ENCODE data around the gene TTLL5. TPM values are rescaled to one million over a fixed set of nuclear protein-coding genes. Genes with fewer than 3 reads are reported as not detected.
A peak's percentile ranks its signal among the peaks of the same experiment; 100 is the strongest.
"Not testable (repeated sequence)": the region's sequence is repeated elsewhere in the genome, so short reads cannot be mapped to it uniquely, and the experiment has no call there.

TTLL5 gene
- total RNA-seq, 1 donor from 2014 or later, result 36.9 TPM

DNA sequence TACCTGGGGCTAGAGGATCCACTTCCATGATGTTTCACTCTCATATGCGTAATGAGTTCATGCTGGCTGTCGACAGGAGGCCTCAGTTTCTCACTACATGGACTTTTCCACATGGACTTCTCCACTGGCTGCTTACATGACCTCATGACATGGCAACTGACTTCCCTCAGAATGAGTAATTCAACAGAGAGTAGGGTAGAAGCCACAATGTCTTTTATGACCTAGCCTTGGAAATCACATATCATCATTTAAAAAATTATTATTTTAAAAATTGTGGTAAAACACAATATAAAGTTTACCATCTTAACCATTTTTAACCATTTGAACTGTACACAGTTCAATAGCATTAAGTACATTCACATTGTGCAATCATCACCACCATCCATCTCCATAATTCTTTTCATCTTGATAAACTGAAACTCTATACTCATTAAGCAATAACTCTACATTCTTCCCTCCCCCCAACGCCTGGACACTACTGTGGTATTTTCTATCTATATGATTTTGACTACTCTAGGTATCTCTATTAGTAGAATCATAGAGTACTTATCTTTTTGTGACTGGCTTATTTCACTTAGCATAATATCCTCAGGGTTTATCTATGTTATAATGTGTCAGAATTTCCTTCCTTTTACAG, 176.2 kb downstream of the TTLL5 start:
- DNase-seq, result no peak

- no peak for DNase-seq
Observed at GRCh38 chr14:75840911-75841310, 179.9 kb downstream of the TTLL5 start.

- no peak for DNase-seq
Observed at GRCh38 chr14:75842551-75842950, 181.5 kb downstream of the TTLL5 start.

DNA sequence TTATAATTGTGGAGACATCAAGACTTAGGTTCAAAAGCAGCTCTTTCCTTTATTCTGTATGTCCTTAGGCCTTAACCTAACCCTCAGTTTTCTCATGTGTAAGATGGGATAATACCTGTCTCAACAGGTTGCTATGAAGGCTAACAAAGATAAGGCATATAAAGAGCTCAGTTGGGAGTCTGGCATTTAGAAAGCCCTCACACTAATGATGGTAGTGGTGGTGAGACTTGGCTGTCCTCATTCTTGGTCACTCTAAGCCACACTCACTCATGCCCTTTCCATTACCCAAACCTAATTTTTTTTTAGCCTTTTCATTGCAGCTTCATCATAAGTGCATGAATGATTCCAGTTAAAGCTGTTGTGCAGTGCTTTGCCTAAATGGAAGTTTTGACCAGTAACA, 183.4 kb downstream of the TTLL5 start:
- DNase-seq, result no peak

DNA sequence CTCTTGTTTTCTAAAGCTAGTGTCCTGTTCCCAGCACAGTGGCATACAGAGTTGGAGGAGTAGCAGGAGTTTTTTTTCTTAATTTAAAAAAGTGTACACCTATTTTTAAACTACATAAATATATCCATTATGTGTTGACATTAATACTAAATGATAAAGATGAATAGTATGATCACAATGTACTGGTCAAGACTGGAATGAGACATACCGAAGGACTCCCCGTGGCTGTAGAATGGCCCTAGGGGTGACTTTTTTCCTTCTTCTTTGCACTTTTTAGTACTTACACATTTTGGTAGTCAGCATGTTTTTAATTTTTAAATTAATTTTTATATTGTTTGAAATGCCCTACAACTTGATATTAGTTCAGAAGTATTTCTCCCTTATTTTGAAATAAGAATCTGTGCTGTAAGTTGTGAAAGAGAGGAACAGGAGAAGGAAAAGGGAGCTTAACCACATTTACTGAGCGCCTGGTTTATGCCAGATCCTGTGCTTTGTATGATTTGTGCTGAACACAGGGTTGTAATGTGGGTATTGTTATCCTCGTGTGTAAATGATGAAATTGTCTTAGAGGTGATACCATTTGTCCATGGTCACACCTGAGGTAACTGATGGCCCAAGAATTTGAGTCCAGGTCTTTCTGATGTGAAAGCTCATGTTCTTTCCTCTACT, 184.2 kb downstream of the TTLL5 start:
- DNase-seq, result no peak

GRCh38 chr14:75846694-75847093, 185.6 kb downstream of the TTLL5 start:
- DNase-seq, result not testable (repeated sequence)

- no peak for DNase-seq
Observed at GRCh38 chr14:75847584-75847983, 186.5 kb downstream of the TTLL5 start.

- DNase-seq, result no peak
Observed at GRCh38 chr14:75848167-75848913, 187.3 kb downstream of the TTLL5 start.

DNA sequence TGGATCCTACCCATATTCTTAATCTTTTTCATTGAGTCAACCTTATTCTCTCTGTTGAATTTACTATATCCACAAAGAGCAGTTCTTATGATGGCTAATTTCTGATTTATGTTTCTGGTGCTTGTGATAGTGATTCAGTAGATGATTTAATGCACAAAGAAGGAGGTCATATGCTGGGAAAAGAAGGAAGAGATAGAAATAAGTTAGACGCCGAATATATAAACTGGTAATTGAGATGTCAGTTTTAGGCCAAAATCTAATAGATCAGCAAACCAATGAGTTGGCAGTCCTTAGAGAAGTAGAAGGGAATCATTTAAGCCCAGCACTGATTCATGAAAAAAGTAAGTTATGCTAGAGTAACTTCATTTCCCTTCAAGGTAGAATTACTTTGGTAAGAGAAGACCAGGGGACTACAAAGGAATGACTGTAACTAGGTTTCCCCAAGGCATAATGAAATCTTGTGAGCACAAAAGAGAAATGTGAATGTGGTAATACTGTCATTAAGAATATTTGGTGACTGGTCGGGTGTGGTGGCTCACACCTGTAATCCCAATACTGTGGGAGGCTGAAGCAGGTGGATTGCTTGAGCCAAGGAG, 188.4 kb downstream of the TTLL5 start:
- DNase-seq, result no peak

DNA sequence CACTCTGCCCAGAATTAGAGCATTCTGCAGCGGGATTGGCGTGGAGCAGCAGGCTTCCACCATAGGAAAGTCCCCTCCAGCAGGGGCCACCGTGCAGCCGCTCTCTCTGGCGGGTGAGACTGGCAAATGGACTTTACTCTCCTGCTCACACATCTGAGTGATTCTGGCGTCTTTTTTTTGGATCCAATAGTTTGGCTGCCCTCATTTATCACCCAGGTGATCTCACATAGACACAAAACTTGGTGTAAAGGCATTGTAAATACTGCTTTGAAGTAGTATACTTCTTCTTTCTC, 190.5 kb downstream of the TTLL5 start:
- DNase-seq, result no peak

DNA sequence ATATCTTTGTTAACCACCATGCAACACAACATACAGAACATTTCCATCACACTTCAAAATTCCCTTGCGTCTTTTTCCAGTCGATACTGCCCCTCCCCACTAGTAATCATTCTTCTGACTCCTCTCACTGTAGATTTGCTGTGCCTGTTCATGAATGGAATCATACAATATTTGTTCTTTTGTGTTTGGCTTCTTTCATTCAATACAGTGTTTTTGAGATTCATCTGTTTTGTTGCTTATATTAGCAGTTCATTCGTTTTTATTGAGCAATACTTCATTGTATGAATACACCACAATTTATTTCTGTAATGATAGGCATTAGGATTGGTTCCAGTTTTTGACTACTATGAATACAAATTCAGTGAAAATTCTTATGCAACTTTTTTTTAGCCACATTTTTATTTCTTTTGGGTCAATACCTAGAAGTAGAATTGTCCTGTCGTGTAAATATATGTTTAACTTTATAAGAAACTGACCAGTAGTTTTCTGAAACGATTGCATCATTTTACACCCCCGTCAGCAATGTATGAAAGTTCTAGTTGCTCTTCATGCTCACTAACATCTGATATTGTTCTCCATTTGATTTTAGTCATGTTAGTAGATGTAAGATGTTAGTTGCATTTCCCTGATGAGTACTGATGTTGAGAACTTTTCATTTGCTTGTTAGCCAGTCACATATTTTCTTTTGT, 193.2 kb downstream of the TTLL5 start:
- DNase-seq, result no peak

- no peak for DNase-seq
Observed at GRCh38 chr14:75857199-75857598, 196.2 kb downstream of the TTLL5 start.

- DNase-seq, result no peak
Observed at GRCh38 chr14:75858362-75858761, 197.3 kb downstream of the TTLL5 start.

- no peak for DNase-seq
Observed at GRCh38 chr14:75859746-75860145, 198.7 kb downstream of the TTLL5 start.

DNA sequence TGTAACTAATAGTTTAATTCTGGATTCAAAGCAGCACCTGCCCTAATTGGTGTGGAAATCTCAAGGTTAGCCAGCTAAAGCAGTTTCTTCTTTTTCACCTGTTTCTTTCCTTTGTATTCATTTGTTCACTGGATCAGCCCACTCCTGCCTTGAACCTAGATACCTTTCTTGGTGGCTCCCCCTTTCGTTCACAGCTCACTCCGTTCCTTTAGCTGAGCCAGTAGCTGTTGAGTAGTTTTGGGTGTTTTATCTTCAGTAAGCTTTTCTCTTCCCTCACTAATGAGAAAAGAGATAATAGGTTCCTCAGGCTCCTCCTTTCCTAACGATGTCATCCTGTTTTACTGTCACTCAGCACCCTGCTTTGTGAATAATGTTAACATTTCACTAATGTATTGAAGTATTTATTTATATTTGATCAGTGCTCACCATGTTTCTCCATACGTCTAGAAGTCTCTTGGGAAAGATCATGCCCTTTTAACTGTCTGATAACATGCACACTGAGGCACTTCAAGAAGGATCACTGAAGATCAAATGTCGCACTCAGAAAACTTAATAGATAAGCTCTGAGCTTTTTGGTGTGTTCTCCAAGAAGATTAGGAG, 199.6 kb downstream of the TTLL5 start:
- no peak for DNase-seq

DNA sequence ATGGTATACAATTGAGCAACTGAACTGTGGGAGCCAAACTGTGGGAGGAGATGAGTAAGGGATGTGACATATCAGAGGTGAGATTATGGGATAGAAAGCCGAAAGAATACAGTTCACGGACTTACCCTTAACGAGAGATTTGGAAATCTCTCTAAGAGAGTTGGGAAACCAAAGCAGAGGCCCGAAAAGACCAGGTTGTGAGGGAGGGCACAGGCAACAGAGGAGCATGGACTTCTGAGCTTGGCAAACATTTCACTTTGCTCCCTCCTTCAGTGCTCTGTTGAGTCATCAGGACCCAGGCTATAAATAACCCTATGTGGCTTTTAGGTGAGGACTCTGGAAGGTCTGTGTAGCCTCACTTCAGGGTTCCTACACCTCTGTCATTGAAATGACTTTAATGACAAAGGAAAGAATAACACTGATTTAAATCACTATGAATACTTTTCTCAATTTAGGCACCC, 200.1 kb downstream of the TTLL5 start:
- DNase-seq, result no peak

DNA sequence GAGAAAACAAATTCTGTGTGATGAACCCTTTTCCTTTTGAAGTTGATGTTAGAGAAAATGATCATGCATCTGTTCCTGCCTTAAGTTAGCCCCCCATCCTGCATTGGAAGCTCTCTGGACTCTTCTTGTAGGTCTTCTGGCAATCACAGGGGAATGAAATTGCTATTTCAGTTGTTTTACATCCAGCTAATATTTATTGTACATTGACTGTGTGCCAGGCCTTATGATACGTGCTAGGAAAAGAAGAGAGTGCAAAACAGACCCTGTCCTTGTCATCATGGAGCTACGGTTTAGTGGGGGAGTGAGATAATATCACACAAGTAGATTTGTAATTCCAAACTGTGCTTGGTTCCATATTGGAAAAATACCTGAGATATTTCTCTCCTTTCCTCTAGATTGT, 202.2 kb downstream of the TTLL5 start:
- no peak for DNase-seq

DNA sequence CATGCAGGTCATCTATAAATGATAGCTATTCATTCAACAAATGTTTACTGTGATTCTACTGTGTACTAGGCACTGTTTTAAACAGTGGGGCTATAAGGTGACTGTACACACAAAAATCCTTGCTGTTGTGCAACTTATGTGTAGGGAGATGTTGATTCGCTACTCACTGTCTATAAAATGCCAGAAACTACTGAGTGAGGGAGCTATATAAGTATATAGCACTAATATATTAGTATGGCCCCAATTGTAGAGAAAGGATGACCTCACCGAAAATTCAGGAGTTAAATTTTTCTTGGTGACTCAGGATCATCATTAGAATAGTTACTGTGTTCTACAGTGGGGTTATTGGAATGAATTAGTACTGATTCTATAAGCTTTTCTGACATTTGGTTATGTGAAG, 203.3 kb downstream of the TTLL5 start:
- no peak for DNase-seq

- no peak for DNase-seq
Observed at GRCh38 chr14:75865531-75865930, 204.5 kb downstream of the TTLL5 start.

GRCh38 chr14:75866970-75867369, 205.9 kb downstream of the TTLL5 start:
- DNase-seq, result no peak

- DNase-seq, result peak; percentile 87
Observed at GRCh38 chr14:75871181-75871880, 210.3 kb downstream of the TTLL5 start.

GRCh38 chr14:75875958-75876357, 214.9 kb downstream of the TTLL5 start:
- DNase-seq, result no peak

Data from dermis blood vessel endothelial cell (primary cell).